Caco-2 (cell line): ENCODE measurements around the gene OAF. TPM values are rescaled to one million over a fixed set of nuclear protein-coding genes. Genes with fewer than 3 reads are reported as not detected.
A peak's percentile ranks its signal among the peaks of the same experiment; 100 is the strongest.

Experiments
- Bru-seq: library from RNA; stranded (reverse); fragments of 400-500 nt; gene quantifications from one replicate; lab custom pipeline; 2021; lab: Mats Ljungman, UMichigan
- BruChase-seq, 2 experiments: library from RNA; stranded (reverse); fragments of 400-500 nt; gene quantifications; one replicate each; lab custom pipeline; 2021; lab: Mats Ljungman, UMichigan
- BruUV-seq: library from RNA; stranded (reverse); fragments of 400-500 nt; replicated peaks from 2 replicates; lab custom pipeline; 2021; lab: Mats Ljungman, UMichigan
- CTCF ChIA-PET: fragments of 300-600 bp; sonication (Branson Sonifier 250); formaldehyde crosslinking; loops from one replicate; lab custom pipeline; 2022; ENCODE audit warnings: antibody characterized with exemption; lab: Charles Lee
- POLR2A ChIA-PET: fragments of 300-600 bp; sonication (Branson Sonifier 250); formaldehyde crosslinking; loops from one replicate; lab custom pipeline; 2022; ENCODE audit warnings: antibody characterized with exemption; lab: Charles Lee
- DNase-seq, 2 experiments: peaks; one replicate each; pipeline versions ENCODE4 v3.0.0 to v3.0.0-alpha.2; 2020 to 2022
- H3K27me3 ChIP-seq: replicated peaks from 2 replicates; pipeline ENCODE4 v1.6.0; 2011; ENCODE audit warnings: low read length; ENCODE audit not compliant: control insufficient read depth, insufficient read depth
- H3K36me3 ChIP-seq: 2 replicates; pipeline ENCODE4 v1.5.1; 2011; ENCODE audit warnings: low read length; ENCODE audit not compliant: control insufficient read depth, insufficient read depth
- H3K4me1 ChIP-seq: fragments of 250-450 bp; sonication (Bioruptor Pico); 2 replicates; pipeline ENCODE4 v1.5.1; 2020; ENCODE audit warnings: mild to moderate bottlenecking
- H3K4me3 ChIP-seq: 2 replicates; pipeline ENCODE4 v1.5.1; 2011; ENCODE audit warnings: low read depth, mild to moderate bottlenecking, control low read depth, low read length
- H3K9me3 ChIP-seq: fragments of 250-450 bp; sonication (Bioruptor Pico); 2 replicates; pipeline ENCODE4 v1.5.1; 2020; ENCODE audit warnings: mild to moderate bottlenecking, moderate library complexity
- H3K27ac Mint-ChIP-seq: one replicate; pipeline ENCODE4 v1.8.0; 2022; ENCODE audit warnings: mixed read lengths; ENCODE audit not compliant: unreplicated experiment
- H3K27me3 Mint-ChIP-seq: one replicate; pipeline ENCODE4 v1.8.0; 2022; ENCODE audit warnings: mixed read lengths; ENCODE audit not compliant: insufficient read depth, unreplicated experiment
- H3K36me3 Mint-ChIP-seq: one replicate; pipeline ENCODE4 v1.8.0; 2022; ENCODE audit warnings: mild to moderate bottlenecking, mixed read lengths; ENCODE audit not compliant: insufficient read depth, unreplicated experiment
- H3K4me1 Mint-ChIP-seq: one replicate; pipeline ENCODE4 v1.8.0; 2022; ENCODE audit warnings: low read depth, mixed read lengths; ENCODE audit not compliant: unreplicated experiment
- H3K4me3 Mint-ChIP-seq: one replicate; pipeline ENCODE4 v1.8.0; 2022; ENCODE audit warnings: mild to moderate bottlenecking, moderate library complexity, mixed read lengths; ENCODE audit not compliant: unreplicated experiment
- H3K9me3 Mint-ChIP-seq: one replicate; pipeline ENCODE4 v1.8.0; 2022; ENCODE audit warnings: mixed read lengths; ENCODE audit not compliant: unreplicated experiment
- intact Hi-C: fragments of 100-400 bp; cut with micrococcal nuclease; formaldehyde crosslinking; loops from one replicate; pipeline ENCODE4 v1.10.0; 2022; ENCODE audit not compliant: unreplicated experiment
- long read RNA-seq: library from polyadenylated mRNA; stranded (forward); transcript quantifications from one replicate; pipeline ENCODE4 v2.0.0, GENCODE V29; 2022
- total RNA-seq: library from RNA; stranded (reverse); gene quantifications from 2 replicates; pipeline ENCODE4 v1.2.3, GENCODE V29; 2022
- TF ChIP-seq, protein P1 (sequence below), 2 experiments: fragments of 200-600 bp in 1 of 2; IDR thresholded peaks; 1 replicate in 1 of 2; 2 replicates in 1 of 2; pipeline versions ENCODE4 v1.5.1 to v1.8.0; 2011 to 2022; ENCODE audit warnings: antibody characterized with exemption in 1 of 2, control low read depth in 1 of 2, inconsistent platforms in 1 of 2, low read depth in 1 of 2, low read length in 1 of 2, mild to moderate bottlenecking in 1 of 2, moderate library complexity in 1 of 2; ENCODE audit not compliant: insufficient read depth in 1 of 2, severe bottlenecking in 1 of 2, unreplicated experiment in 1 of 2

OAF gene
- 30.3 and 31.3 TPM in 2 replicates for total RNA-seq
- percentile 67 among the genes with signal in this experiment for Bru-seq, nascent RNA
- percentile 70 among the genes with signal in this experiment for BruChase-seq, experiment 1, labeled RNA remaining after a 2-hour chase
- BruChase-seq, experiment 2, labeled RNA remaining after a 6-hour chase: percentile 72 among the genes with signal in this experiment
- long read RNA-seq, transcript OAF-201 (4 exons, 2,525 nt): major isoform, 75 of 86 reads
- long read RNA-seq, partial matches to known transcripts: 8 of 86 reads
- long read RNA-seq, other reads (novel, unspliced or antisense): 3 of 86 reads

DNA sequence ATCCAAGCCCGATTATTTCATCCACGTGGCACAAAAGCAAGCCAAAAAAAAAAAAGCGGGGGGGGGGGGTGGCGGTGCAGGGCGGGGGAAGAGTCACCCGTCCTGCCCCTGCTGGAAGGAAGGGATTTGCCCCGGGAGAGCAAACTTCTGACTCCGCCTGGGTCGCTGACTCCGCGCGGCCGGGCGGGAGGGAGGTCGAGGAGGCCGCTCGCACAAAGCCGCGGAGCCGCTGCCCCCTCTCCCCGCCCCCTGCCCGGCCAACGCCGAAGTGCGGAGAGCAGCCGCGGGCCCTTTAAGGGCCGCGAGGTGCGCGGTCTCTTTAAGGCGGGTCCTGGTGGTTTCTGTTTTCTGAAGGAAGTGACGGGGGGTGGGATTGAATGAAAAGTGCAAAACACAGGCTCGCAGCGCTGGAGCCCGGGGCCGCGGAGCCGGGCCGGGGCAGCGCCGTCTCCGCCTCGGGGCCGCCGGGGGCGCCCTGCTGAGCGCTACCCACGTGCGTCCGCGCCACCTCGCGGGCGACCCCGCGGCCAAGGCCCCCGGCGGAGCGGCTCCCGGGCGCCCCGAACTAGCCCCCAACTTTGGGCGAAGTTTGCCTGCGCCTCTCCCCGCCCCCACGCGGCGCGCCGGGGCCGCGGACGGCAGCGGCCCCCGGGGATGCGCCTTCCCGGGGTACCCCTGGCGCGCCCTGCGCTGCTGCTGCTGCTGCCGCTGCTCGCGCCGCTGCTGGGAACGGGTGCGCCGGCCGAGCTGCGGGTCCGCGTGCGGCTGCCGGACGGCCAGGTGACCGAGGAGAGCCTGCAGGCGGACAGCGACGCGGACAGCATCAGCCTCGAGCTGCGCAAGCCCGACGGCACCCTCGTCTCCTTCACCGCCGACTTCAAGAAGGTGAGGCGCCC, at the start of gene OAF:
Gene OAF (plus strand): TSS at position 407 of the 896 bp plus-strand sequence. CDS start 248 bp downstream, at position 655.
- Mint-ChIP-seq H3K4me3 (peak within 1 kb of the TSS; percentile 85), H3K27me3 (no peaks in the 10 kb centered on the region)

DNA sequence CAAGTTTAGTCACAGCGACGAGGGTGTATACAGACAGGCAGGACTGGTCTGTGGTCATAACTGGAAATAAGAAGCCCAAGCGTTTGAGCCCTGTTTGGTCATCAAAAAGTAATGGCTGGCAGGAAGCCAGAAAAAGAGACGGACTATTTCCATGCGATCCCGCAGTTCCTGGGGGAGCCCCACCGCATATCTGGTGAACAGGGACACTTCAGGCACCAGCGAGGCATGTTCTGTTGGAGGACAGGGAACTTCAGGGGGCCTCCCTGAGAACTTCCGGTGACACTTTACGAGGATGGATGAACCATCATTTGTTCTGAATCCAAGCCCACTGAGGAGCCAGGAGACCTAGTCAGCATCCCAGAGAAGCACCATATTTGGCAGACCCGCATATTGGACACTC, 43.2 kb upstream of the OAF start:
- ChIA-PET POLR2A (no interaction called here), CTCF (interaction anchor here (1.0 to 1.3 kb wide), 2 partner anchors 17 to 526 kb away, joined by 3 to 4 read pairs; no protein-coding TSS in a partner anchor)
- Mint-ChIP-seq H3K36me3 (no peaks in the 10 kb centered on the region), H3K9me3 (peaks cover 23% of the 10 kb centered on the region), H3K27me3 (peaks cover 29% of the 10 kb centered on the region), H3K4me1 (no peaks in the 10 kb centered on the region), H3K27ac (no peak overlapping the region), H3K4me3 (no peak overlapping the region)
- Histone ChIP-seq H3K9me3 (peaks cover 4% of the 10 kb centered on the region; the same call in 1 of the 2 replicates), H3K4me1 (peaks cover 8% of the 10 kb centered on the region), H3K27me3 (no peaks in the 10 kb centered on the region), H3K36me3 (no peaks in the 10 kb centered on the region), H3K4me3 (no peak overlapping the region)
- intact Hi-C loops: no loop called here
- no TSS peak for BruUV-seq
- TF ChIP-seq, protein P1, sequence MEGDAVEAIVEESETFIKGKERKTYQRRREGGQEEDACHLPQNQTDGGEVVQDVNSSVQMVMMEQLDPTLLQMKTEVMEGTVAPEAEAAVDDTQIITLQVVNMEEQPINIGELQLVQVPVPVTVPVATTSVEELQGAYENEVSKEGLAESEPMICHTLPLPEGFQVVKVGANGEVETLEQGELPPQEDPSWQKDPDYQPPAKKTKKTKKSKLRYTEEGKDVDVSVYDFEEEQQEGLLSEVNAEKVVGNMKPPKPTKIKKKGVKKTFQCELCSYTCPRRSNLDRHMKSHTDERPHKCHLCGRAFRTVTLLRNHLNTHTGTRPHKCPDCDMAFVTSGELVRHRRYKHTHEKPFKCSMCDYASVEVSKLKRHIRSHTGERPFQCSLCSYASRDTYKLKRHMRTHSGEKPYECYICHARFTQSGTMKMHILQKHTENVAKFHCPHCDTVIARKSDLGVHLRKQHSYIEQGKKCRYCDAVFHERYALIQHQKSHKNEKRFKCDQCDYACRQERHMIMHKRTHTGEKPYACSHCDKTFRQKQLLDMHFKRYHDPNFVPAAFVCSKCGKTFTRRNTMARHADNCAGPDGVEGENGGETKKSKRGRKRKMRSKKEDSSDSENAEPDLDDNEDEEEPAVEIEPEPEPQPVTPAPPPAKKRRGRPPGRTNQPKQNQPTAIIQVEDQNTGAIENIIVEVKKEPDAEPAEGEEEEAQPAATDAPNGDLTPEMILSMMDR (IDR thresholded peaks at IDR 0.05; ENCODE audit: insufficient read depth in 1 of 2, low read depth in 1 of 2, low read length in 1 of 2, severe bottlenecking in 1 of 2, unreplicated experiment in 1 of 2): no peak
- DNase-seq: no peak

More for the DNA sequence above, at the start of gene OAF:
- no peaks in the 10 kb centered on the region for H3K27me3 ChIP-seq
- CTCF ChIA-PET: interaction anchor here (0.6 to 1.2 kb wide), 3 partner anchors 20 to 26 kb away, joined by 3 read pairs; no protein-coding TSS in a partner anchor
- peak within 1 kb of the TSS; percentile 93 for H3K4me3 ChIP-seq
- BruUV-seq: no TSS peak
- no peaks in the 10 kb centered on the region for H3K9me3 ChIP-seq
- TF ChIP-seq, protein P1 (IDR thresholded peaks at IDR 0.05; ENCODE audit: insufficient read depth in 1 of 2, low read depth in 1 of 2, low read length in 1 of 2, severe bottlenecking in 1 of 2, unreplicated experiment in 1 of 2): peak in 1 of 2 experiments; percentile 21
- peaks cover 4% of the 10 kb centered on the region; the same call in 1 of the 2 replicates for H3K36me3 ChIP-seq
- H3K4me1 ChIP-seq: peaks cover 30% of the 10 kb centered on the region
- H3K27ac Mint-ChIP-seq: peak within 1 kb of the TSS; percentile 84
- H3K36me3 Mint-ChIP-seq: no peaks in the 10 kb centered on the region
- H3K9me3 Mint-ChIP-seq: no peaks in the 10 kb centered on the region
- H3K4me1 Mint-ChIP-seq: peaks cover 25% of the 10 kb centered on the region
- intact Hi-C loops: loop anchor here (1.0 kb wide), 2 partner anchors 26 to 39 kb away; no protein-coding TSS in a partner anchor
- POLR2A ChIA-PET: interaction anchor here (0.7 kb wide), 1 partner anchor 245 kb away, joined by 8 read pairs; no protein-coding TSS in a partner anchor
- DNase-seq: peak; percentile 92
